Astrocyte (in vitro differentiated cells and primary cell): ENCODE results near the gene HS6ST3. TPM values are rescaled to one million over a fixed set of nuclear protein-coding genes. Genes with fewer than 3 reads are reported as not detected.

Experiments used
- DNase-seq: peaks from one replicate; pipeline ENCODE4 v3.0.0-alpha.2; 2010; ENCODE audit warnings: low read depth
- FAIRE-seq: peaks from 2 replicates; lab custom pipeline; 2011; peaks lifted over from hg19 to GRCh38; lab: Jason Lieb, UNC
- H2AFZ ChIP-seq: 2 replicates; pipeline ENCODE4 v1.6.0; 2012; ENCODE audit warnings: low read depth, low read length, inconsistent platforms
- H3K27ac ChIP-seq: 2 replicates; pipeline ENCODE4 v1.5.1; 2011; ENCODE audit warnings: low read depth, low read length, inconsistent platforms
- H3K27me3 ChIP-seq: 2 replicates; pipeline ENCODE4 v1.6.0; 2011; ENCODE audit warnings: low read length, inconsistent platforms; ENCODE audit not compliant: insufficient read depth
- H3K36me3 ChIP-seq: 2 replicates; pipeline ENCODE4 v1.5.1; 2011; ENCODE audit warnings: low read length, inconsistent platforms; ENCODE audit not compliant: insufficient read depth
- H3K4me1 ChIP-seq: 2 replicates; pipeline ENCODE4 v1.5.1; 2011; ENCODE audit warnings: low read length, inconsistent platforms; ENCODE audit not compliant: insufficient read depth
- H3K4me2 ChIP-seq: 2 replicates; pipeline ENCODE4 v1.6.0; 2012; ENCODE audit warnings: low read length, inconsistent platforms
- H3K4me3 ChIP-seq: 2 replicates; pipeline ENCODE4 v1.5.1; 2011; ENCODE audit warnings: low read depth, mild to moderate bottlenecking, low read length, inconsistent platforms; ENCODE audit not compliant: insufficient read depth
- H3K79me2 ChIP-seq: 2 replicates; pipeline ENCODE4 v1.6.0; 2012; ENCODE audit warnings: mild to moderate bottlenecking, low read length, inconsistent platforms; ENCODE audit not compliant: insufficient read depth
- H3K9ac ChIP-seq: 2 replicates; pipeline ENCODE4 v1.6.0; 2012; ENCODE audit warnings: mild to moderate bottlenecking, low read length, inconsistent platforms
- H3K9me3 ChIP-seq: 2 replicates; pipeline ENCODE4 v1.5.1; 2012; ENCODE audit warnings: low read depth, mild to moderate bottlenecking, low read length, inconsistent platforms; ENCODE audit not compliant: insufficient read depth
- H4K20me1 ChIP-seq: 2 replicates; pipeline ENCODE4 v1.6.0; 2012; ENCODE audit warnings: low read length, inconsistent platforms; ENCODE audit not compliant: insufficient read depth
- H3K27ac Mint-ChIP-seq: one replicate; pipeline ENCODE4 v1.8.0; 2021; ENCODE audit warnings: mild to moderate bottlenecking, mixed read lengths; ENCODE audit not compliant: unreplicated experiment
- H3K27me3 Mint-ChIP-seq: one replicate; pipeline ENCODE4 v1.8.0; 2021; ENCODE audit warnings: low read depth, mixed read lengths; ENCODE audit not compliant: unreplicated experiment
- H3K36me3 Mint-ChIP-seq: one replicate; pipeline ENCODE4 v1.8.0; 2021; ENCODE audit warnings: low read depth, mixed read lengths; ENCODE audit not compliant: unreplicated experiment
- H3K4me1 Mint-ChIP-seq: one replicate; pipeline ENCODE4 v1.8.0; 2021; ENCODE audit warnings: low read depth, mixed read lengths; ENCODE audit not compliant: unreplicated experiment
- H3K4me3 Mint-ChIP-seq: one replicate; pipeline ENCODE4 v1.8.0; 2021; ENCODE audit warnings: mild to moderate bottlenecking, moderate library complexity, mixed read lengths; ENCODE audit not compliant: unreplicated experiment
- H3K9me3 Mint-ChIP-seq: one replicate; pipeline ENCODE4 v1.8.0; 2021; ENCODE audit warnings: mild to moderate bottlenecking, mixed read lengths; ENCODE audit not compliant: unreplicated experiment
- EZH2 ChIP-seq: IDR thresholded peaks from 2 replicates; pipeline ENCODE4 v1.6.1; 2012; ENCODE audit warnings: mild to moderate bottlenecking, low read length, inconsistent platforms; ENCODE audit not compliant: insufficient read depth
- total RNA-seq: library from RNA; stranded (reverse); gene quantifications from 2 replicates; pipeline ENCODE4 v1.2.1, GENCODE V29; 2021
- TF ChIP-seq, protein P1 (sequence below): IDR thresholded peaks from 2 replicates; pipeline ENCODE4 v1.5.1; 2011; ENCODE audit warnings: low read depth, mild to moderate bottlenecking, inconsistent platforms, low read length, moderate library complexity; ENCODE audit not compliant: insufficient read depth

The HS6ST3 gene
- total RNA-seq, 1 donor from 2014 or later = 0.07 TPM

DNA sequence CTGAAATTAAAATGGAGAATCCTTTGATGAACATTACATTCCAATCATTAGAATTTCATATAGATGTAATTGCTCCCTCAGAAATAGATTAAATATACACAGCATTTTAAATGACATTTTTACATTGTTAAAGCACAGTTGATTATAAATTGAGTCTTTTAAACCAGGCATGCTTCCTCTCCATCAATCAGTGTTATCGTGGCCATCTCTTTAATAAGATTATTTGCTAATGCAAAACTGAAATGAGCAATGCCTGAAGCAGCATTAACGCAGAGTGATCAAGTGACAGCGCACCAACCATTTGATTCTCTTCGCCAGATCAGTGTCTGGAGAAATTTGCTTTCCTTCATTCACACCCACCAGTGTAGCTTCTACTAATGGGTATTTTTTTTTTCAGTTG is 644.6 kb downstream of the HS6ST3 start:
- no peaks in the 10 kb centered on the region for H3K4me1 Mint-ChIP-seq
- no peak for DNase-seq
- no peak for FAIRE-seq
- H3K9me3 Mint-ChIP-seq = no peaks in the 10 kb centered on the region
- H3K4me3 Mint-ChIP-seq = no peak overlapping the region
- H2AFZ ChIP-seq = no peak overlapping the region
- no peak overlapping the region for H3K27ac Mint-ChIP-seq
- H4K20me1 ChIP-seq = no peaks in the 10 kb centered on the region
- no peaks in the 10 kb centered on the region for H3K4me1 ChIP-seq
- no peak overlapping the region for H3K9ac ChIP-seq
- H3K27me3 ChIP-seq = no peaks in the 10 kb centered on the region
- H3K4me3 ChIP-seq = no peak overlapping the region
- H3K27ac ChIP-seq = no peak overlapping the region
- H3K4me2 ChIP-seq = no peak overlapping the region
- H3K36me3 ChIP-seq = no peaks in the 10 kb centered on the region
- H3K36me3 Mint-ChIP-seq = no peaks in the 10 kb centered on the region
- TF ChIP-seq, protein P1, sequence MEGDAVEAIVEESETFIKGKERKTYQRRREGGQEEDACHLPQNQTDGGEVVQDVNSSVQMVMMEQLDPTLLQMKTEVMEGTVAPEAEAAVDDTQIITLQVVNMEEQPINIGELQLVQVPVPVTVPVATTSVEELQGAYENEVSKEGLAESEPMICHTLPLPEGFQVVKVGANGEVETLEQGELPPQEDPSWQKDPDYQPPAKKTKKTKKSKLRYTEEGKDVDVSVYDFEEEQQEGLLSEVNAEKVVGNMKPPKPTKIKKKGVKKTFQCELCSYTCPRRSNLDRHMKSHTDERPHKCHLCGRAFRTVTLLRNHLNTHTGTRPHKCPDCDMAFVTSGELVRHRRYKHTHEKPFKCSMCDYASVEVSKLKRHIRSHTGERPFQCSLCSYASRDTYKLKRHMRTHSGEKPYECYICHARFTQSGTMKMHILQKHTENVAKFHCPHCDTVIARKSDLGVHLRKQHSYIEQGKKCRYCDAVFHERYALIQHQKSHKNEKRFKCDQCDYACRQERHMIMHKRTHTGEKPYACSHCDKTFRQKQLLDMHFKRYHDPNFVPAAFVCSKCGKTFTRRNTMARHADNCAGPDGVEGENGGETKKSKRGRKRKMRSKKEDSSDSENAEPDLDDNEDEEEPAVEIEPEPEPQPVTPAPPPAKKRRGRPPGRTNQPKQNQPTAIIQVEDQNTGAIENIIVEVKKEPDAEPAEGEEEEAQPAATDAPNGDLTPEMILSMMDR = no peak
- TF ChIP-seq EZH2 = no peak
- H3K27me3 Mint-ChIP-seq = no peaks in the 10 kb centered on the region
- H3K79me2 ChIP-seq = no peaks in the 10 kb centered on the region
- no peaks in the 10 kb centered on the region for H3K9me3 ChIP-seq

GRCh38 chr13:96741779-96742178 is 651.9 kb downstream of the HS6ST3 start:
- H3K27me3 ChIP-seq = no peaks in the 10 kb centered on the region
- TF ChIP-seq EZH2 = no peak
- TF ChIP-seq, protein P1 = no peak

GRCh38 chr13:96743296-96744089 is 653.6 kb downstream of the HS6ST3 start:
- no peaks in the 10 kb centered on the region for H3K36me3 ChIP-seq
- Mint-ChIP-seq H3K36me3 (no peaks in the 10 kb centered on the region), H3K4me1 (peaks cover 8% of the 10 kb centered on the region), H3K27me3 (no peaks in the 10 kb centered on the region), H3K27ac (no peak overlapping the region), H3K9me3 (no peaks in the 10 kb centered on the region), H3K4me3 (no peak overlapping the region)
- H3K27me3 ChIP-seq = no peaks in the 10 kb centered on the region
- no peak overlapping the region for H2AFZ ChIP-seq
- no peak for TF ChIP-seq EZH2
- TF ChIP-seq, protein P1 = no peak
- no peak for FAIRE-seq
- no peak overlapping the region for H3K9ac ChIP-seq
- no peak overlapping the region for H3K27ac ChIP-seq
- no peaks in the 10 kb centered on the region for H4K20me1 ChIP-seq
- H3K79me2 ChIP-seq = no peaks in the 10 kb centered on the region
- DNase-seq = no peak
- no peak overlapping the region for H3K4me3 ChIP-seq
- no peak overlapping the region for H3K4me2 ChIP-seq
- no peaks in the 10 kb centered on the region for H3K4me1 ChIP-seq
- H3K9me3 ChIP-seq = no peaks in the 10 kb centered on the region

More at GRCh38 chr13:96741779-96742178, 651.9 kb downstream of the HS6ST3 start:
- Histone ChIP-seq H3K4me1 (no peaks in the 10 kb centered on the region), H3K9me3 (no peaks in the 10 kb centered on the region), H3K79me2 (no peaks in the 10 kb centered on the region), H4K20me1 (no peaks in the 10 kb centered on the region), H3K4me3 (no peak overlapping the region), H3K36me3 (no peaks in the 10 kb centered on the region), H3K4me2 (no peak overlapping the region), H2AFZ (no peak overlapping the region), H3K27ac (no peak overlapping the region), H3K9ac (no peak overlapping the region)
- FAIRE-seq (no peak), DNase-seq (no peak)
- Mint-ChIP-seq H3K4me3 (no peak overlapping the region), H3K9me3 (no peaks in the 10 kb centered on the region), H3K27me3 (no peaks in the 10 kb centered on the region), H3K36me3 (no peaks in the 10 kb centered on the region), H3K27ac (no peak overlapping the region), H3K4me1 (peaks cover 8% of the 10 kb centered on the region)
